ENCODE measurements around the gene MTF1.
A peak's percentile ranks its signal among the peaks of the same experiment; 100 is the strongest.
"Not testable (repeated sequence)": the region's sequence is repeated elsewhere in the genome, so short reads cannot be mapped to it uniquely, and the experiment has no call there.

The MTF1 gene

DNA sequence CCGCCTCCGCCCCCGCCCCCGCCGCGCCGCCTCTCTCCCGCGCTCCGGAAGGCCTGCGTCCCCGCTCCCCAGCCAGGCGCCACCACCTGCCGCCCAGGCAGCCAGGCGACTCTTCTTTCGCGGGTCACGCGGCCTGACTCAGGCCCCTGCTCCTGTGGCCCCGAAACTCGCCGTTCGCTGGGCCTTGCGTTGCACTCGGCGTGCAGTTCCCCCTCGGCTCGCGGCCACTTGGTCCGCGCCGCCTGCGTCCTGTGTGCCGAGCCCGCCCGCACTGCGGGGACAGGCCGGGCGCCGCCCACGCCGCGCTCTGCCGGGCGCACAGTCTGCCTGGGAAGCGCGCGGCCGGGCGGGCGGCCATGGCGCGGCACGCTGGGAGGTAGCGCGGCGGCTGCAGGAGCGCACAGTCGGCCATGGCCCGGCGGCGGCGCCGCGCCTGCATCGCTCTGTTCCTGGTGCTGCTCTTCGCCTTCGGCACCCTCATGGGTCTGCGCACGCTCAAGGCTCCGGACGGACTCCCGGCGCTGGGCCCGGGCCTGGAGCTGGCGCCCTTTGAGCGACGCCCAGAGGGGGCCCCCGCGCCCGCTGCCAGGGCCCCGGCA is 65.5 kb downstream of the MTF1 start, which contains the start of gene MANEAL:
MANEAL (plus strand) TSS at position 75 of the 599 bp plus-strand sequence; CDS start at position 411, 336 bp downstream.
- DNase-seq (ENCODE audit: low read depth in 2 of 2): peak in 1 of 2 donors; percentile 18

DNA sequence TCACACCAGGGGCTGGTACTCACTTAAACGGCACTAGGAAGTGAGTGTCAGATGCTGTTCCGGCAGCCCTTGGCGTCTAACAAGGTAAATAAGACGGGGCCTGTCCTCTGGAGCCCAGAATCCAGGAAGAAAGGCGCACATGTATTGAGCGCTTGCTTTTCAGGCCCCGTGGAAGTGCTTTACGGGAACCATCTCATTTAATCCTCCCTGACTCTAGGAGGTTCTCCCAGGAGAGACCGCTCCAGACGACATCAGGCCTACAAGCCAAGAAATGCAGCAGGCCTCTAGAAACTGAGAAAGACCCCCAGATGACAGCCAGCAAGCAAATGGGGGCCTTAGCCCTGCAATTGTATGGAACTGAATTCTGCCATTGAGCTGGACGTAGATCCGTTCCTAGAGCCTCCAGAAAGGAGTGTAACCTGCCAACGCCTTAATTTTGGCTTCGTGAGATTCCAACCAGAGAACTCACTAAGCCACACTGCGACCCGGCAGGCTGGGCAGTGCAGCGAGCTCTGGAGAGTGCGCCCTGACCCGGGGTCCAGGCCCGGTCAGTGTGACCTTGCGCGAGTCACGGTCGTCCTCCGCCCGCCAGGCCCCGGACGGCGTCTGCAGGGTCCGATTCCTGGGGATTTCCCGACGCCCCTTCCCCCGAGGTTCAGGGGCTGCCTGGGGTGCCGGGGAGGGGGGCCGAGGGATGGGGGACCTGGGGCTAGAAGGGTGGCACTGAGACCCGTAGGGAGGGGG is 66.3 kb downstream of the MTF1 start:
- no peak for DNase-seq (ENCODE audit: low read depth in 2 of 2)

DNA sequence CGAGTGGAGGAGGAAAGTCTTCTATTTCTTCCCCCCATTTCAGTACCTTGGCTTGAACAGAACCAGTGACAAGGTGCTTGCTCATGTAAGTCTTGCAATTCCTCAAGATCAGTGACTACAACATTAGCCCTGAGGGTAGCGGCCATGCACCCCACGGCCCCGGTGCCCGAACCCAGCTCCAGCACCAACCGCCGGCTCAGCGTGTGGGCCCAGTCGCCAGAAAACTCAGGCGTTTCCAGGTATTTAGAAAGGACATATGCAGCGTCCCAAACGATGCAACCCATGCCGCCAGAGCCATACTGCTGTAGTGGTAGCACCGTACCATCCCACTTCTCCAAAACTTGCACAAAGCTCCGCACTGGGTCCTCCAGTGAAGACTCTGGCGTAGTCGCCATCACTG is 76.9 kb downstream of the MTF1 start:
- DNase-seq (ENCODE audit: low read depth in 2 of 2): no peak

DNA sequence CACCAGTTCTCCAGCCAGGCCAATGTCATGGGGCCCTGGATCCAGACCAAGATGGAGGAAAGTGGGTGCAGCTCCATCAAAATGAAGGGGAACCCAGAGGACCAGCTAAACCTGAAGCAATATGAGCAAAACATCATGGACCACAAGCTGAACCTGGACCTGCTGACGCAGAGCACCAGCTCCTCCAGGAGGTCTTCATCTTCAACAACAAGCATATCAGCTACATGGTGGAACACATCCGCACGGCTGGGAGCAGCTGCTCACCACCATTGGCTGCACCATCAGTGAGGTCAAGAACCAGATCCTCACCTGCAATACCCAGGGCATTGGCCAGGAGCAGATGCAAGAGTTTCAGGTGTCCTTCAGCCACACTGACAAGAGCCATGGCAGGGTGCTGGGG is 80.7 kb downstream of the MTF1 start:
- DNase-seq (ENCODE audit: low read depth in 2 of 2): no peak

DNA sequence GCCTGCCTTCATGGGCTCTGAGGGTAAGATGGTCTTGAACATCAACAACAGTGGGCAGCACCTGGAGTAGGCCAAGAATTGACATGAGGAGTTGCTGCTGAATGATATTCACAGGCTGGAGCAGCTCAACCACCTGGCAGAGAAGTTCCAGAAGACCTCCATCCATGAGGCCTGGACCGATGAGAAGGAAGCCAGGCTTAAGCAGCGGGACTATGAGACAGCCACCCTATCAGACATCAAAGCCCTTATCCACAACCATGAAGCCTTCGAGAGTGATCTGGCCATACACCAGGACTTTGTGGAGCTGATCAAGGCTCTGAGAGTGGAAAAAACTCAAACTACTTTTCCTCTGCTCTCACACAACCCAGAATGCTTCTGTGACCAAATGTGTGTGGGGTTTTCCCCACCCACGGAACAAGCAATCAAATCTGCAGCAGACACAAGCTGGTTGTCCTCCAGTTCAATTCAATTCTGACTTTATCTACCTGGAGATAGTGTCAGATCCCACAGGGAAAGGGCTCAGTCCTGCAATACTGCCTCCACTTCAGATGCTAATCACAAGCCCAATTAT is 82.4 kb downstream of the MTF1 start:
- DNase-seq (ENCODE audit: low read depth in 2 of 2): no peak

DNA sequence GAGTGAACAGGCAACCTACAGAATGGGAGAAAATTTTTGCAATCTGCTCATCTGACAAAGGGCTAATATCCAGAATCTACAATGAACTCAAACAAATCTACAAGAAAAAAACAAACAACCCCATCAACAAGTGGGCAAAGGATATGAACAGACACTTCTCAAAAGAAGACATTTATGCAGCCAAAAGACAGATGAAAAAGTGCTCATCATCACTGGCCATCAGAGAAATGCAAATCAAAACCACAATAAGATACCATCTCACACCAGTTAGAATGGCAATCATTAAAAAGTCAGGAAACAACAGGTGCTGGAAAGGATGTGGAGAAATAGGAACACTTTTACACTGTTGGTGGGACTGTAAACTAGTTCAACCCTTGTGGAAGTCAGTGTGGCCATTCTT is 88.0 kb downstream of the MTF1 start:
- not testable (repeated sequence) for DNase-seq (ENCODE audit: low read depth in 2 of 2)

DNA sequence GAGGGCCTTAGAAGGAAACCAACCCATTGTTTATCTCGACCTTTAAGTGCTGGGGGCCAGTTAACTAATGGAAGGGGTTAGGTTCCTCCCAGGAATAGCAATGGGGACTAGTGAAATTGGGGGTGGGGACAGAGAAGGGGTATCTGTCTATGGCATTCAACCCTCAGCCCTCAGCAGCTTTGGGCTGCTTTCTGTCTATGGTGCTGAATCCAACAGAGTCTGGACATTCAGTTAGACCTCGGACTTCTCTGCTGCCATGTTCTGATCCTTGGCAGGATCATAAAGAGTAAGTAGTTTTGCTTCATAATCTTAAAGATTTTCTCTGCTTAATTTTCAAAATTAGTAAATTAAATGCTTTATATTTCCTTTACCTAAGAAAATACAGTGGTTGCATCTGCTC is 91.9 kb downstream of the MTF1 start:
- no peak for DNase-seq (ENCODE audit: low read depth in 2 of 2)

DNA sequence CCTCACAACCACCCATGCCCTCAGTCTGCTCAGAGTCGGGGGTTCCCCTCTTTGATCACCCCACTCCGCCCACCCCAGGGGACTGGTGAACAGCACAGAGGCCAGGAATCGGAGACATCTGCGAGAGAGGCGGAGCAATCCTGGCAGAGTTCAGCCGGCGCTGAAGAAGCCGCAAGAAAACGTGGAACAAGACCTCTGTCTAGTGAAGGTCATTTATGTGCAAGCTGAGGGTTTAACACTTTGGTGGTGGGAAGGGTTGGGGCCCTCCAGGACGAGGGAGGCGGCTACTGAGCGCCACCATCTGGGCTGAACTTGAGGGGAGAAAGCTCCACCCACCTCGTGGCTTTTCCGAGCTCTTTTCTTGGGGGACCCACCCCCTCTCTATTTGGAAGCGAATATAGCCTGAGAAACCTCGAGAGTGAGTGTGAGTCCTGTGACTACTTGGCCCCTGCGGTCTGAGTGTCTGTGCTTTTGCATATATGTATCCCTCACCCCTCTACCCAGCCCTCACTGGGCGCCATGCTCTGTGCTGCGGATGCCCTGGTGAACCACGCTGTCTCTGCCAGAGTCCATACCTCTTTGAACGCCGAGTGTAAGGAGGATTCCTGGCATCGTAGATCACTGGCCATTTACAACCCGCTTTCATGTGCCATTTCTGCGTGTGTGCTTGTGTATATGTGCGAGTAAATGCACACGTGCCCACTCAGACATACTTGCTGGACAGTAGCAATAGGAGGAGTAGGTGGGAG is 93.3 kb downstream of the MTF1 start:
- no peak for DNase-seq (ENCODE audit: low read depth in 2 of 2)

DNA sequence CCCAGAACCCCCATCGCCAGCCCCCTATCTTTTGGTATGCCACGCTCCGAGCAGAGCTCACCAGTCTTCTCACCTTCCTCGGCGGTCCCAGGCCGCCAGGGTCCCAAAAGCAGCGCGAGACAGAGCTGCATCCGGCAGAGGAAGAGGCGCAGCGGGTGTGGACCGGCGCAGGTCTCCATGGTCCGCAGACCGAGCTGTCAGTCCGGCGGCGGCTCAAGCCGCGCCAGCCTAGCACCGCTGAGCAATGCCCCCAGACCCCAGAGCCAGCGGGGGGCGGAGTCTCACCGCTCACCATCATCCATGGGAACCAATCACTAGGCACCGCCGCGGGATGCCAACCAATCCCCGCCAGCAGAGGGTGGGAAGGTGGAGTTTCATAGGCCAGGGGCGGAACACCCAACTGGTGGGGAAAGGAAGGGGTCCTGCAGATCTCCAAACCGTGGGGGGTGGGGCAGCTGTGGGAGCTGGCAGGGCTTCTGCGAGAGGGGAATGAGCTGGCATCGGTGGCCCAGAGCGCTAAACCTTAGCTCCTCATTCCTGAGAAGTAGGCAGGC is 94.4 kb downstream of the MTF1 start, which contains the start of gene EPHA10:
EPHA10 (minus strand) TSS at position 233 of the 554 bp plus-strand sequence; CDS start at position 179, 54 bp downstream.
- no peak for DNase-seq (ENCODE audit: low read depth in 2 of 2)

DNA sequence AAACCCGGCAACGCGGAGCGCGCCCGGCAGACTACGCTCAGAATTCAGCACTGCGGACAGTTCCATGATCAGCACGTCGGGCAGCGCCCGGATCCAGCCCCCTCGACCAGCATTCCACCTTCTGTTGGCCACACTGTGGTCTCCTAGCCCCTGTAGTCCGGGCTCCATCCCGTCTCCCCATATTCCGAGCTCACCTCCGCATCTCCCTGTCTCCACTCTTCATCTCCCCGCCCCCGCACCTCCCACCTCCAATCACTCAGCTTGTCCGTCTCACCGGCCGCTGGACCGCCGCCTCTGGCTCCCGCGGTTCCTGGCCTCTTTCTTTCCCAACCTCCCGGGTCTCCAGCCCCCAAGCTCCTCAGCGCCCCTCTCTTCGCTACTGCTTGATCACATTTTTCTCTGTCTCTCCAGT is 95.0 kb downstream of the MTF1 start:
- peak; percentile 42 to 61 for DNase-seq (ENCODE audit: low read depth in 2 of 2)

DNA sequence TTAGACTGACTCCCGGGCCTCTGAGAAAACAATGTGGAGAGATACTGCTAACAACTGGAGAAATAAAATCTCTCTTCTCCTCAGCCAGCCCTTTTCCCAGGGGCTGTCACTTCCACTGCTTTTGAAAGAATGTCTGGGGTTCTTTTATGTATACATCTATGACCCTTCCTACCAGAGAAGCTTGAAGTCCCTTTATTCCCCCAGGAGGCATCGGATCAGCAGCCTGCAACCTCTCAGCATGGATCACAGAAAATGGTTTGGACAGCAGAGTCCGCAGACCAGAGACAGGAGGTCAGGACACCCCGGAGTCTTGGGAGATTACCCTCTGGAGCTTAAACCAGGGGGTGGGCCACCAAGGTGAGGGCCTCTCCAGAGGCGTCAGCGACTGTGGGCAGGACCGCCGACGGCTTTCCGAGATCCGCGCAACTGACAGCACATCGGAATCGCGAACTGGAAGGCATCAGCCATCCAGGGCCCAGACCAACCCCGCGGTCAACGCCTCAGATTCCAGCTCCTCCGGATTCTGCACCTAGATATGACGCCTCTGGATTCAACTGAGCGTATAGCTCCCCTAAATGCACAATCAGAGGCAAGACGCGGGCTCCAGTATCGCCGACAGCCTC is 95.5 kb downstream of the MTF1 start:
- no peak for DNase-seq (ENCODE audit: low read depth in 2 of 2)

DNA sequence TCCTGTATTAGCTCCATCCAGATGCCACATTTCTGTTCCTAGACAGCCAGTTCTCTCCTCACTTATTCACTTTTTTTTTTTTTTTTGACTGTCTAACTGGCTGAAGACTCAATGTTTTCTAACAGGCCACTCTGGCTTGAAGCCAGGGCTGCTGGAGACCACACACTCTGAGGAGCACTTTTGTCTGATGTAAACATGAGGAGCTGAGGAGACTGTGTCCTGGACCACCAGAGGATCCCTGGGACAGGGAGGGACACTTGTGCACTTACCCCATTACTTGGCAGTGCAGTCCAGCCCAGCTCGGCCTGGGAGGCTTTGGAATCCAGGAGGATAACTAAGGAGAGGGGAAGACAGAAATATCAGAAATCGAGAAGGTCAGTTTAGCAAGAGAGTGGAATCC is 96.9 kb downstream of the MTF1 start:
- DNase-seq (ENCODE audit: low read depth in 2 of 2): no peak

DNA sequence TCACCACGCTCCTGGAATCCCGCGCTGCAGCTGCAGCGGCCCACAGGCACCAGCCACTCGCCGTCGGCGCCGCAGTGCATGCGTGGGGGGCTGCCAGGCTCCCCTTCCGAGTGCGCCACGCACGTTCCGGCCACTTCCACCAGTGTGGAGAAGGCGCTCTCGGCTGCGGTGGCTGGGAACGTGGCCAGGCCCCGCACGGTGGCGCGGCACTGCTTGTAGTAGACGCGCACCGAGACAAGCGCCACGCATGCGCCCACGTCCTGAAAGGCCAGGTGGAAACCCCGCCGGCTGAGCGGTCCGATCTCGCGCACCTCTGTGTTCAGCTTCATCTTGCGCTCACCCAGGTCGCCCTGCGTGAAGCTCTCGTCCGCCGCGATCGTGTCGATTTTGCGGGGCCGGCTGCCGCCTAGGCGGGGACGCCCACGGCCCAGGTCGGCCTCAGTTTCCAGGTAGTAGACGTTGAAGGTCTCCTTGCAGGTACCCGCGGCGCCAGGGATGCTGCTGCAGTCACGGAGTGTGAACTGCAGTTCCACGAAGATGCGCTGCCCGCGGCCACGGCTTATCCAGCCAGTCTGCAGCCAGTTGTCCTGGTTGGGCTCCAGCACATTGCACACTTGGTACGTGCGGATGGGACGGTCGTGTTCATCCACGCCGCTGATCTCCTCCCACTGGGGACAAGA is 97.8 kb downstream of the MTF1 start:
- no peak for DNase-seq (ENCODE audit: low read depth in 2 of 2)
